SK-MEL-5 (cell line): ENCODE data around the gene MYPN. TPM values are rescaled to one million over a fixed set of nuclear protein-coding genes. Genes with fewer than 3 reads are reported as not detected.

Source experiments
- DNase-seq: peaks from one replicate; pipeline ENCODE4 v3.0.0-alpha.2; 2016; ENCODE audit warnings: low read depth, low spot score
- in situ Hi-C: cut with HindIII; loops from 2 replicates; pipeline ENCODE4 v1.10.0; 2016; ENCODE audit warnings: low sequenced_read_pairs, high pct_unique_total_duplicates, low pct_unique_long_range_greater_than_20kb
- total RNA-seq: library from RNA; depleted of rRNA; stranded (reverse); fragments of >200 nt; shearing (Covaris generic); gene quantifications from 2 replicates; pipeline ENCODE4 v1.2.3, GENCODE V29; 2014

MYPN gene
- total RNA-seq, 1 experiment from 2014 or later, result 0.13 TPM

- DNase-seq, result no peak
- in situ Hi-C loops, result no loop called here
Measured at GRCh38 chr10:68121020-68121743, 11.9 kb downstream of the MYPN start.

DNA sequence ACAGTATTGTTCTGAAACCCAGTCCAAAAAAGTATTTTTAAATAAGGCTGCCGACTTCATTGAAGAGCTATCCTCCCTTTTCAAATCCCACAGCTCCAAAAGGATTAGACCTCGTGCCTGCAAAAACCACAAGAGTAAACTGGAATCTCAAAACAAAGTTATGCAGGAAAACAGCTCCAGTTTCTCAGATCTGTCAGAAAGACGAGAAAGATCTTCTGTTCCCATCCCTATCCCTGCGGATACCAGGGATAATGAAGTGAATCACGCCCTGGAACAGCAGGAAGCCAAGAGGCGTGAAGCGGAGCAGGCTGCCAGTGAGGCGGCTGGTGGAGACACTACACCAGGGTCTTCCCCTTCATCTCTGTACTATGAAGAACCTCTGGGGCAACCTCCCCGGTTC is 12.6 kb downstream of the MYPN start:
- in situ Hi-C loops, result no loop called here

DNA sequence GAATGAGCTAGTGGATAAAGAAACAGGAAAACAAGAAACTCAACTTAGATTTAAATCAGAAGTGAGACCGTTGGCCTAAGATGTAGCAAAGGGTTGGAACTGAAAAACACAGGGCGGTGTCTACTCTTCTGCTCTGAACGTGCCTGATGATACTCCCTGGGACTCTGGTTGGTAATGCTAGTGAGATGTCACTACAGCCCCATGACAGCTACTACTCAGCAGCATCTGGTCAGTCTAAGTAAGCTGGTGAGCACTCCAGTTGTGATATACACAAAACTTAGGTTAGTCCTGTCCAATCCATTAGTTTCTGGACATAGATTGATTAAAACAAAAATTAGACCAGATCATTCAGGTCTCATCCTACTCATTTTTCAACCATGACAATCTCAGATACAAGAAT is 15.4 kb downstream of the MYPN start:
- DNase-seq, result no peak
- in situ Hi-C loops, result no loop called here

More for the DNA sequence above, 12.6 kb downstream of the MYPN start:
- no peak for DNase-seq

DNA sequence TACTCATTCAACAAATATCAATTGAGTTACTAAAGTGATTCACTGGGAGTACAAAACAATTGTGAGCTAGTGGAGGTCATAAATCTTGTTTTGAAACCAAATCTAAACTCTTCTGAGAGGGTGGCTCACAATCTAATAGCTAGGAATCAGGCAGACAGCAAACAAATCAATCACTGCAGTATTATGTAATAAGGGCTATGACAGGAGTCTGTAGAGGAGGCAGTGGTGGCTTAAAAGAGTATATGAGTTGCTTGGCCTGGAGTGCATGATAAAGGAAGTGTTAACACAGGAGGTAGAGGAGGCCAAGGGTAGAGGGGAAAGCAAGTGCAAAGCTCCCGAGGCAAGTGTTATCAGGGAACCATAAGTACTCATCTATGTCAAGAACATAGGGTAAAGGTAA is 16.5 kb downstream of the MYPN start:
- in situ Hi-C loops, result no loop called here
- no peak for DNase-seq

DNA sequence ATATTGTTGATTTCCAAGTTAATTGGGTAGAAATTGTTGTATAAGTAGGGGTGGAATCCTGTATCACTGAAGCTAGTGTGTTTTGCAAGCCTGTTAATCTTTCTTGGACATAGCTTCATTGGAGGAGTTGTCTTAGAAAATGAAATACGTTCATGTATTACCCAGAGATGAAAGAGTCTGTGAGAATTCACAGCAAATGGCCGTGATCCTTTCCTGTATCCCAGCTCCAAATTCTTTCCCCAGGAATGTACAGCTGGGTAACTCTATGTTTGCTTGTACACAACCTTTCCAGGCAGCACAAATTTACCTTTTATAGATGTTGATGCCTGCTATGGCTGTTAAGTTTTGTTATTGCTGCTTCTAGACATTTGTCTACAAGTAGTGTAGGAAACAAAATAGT is 18.7 kb downstream of the MYPN start:
- DNase-seq, result no peak
- in situ Hi-C loops, result no loop called here

DNA sequence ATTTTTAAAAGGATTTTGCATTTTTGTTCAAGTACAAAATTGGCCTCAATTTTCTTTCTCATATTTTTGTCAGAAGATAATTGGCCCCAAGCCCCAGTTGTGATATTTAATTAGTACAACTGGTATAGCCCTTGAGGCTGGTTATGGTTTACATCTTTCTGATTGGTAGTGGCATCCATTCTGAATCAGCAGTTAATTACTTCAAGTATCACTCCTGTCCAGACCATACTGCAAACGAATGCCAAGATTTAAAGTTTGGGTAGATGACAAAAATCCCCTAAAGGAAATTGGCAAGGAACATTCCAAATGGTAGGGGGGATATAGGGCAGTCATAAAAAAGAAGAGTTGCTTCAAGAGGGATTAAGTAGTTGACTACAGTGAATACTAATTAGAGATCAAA is 23.1 kb downstream of the MYPN start:
- no peak for DNase-seq
- in situ Hi-C loops, result no loop called here

- DNase-seq, result no peak
- in situ Hi-C loops, result no loop called here
Measured at GRCh38 chr10:68133523-68133922, 24.2 kb downstream of the MYPN start.

- DNase-seq, result no peak
- in situ Hi-C loops, result no loop called here
Measured at GRCh38 chr10:68135362-68135761, 26.1 kb downstream of the MYPN start.

GRCh38 chr10:68135922-68136792 is 26.9 kb downstream of the MYPN start:
- in situ Hi-C loops, result no loop called here
- no peak for DNase-seq

DNA sequence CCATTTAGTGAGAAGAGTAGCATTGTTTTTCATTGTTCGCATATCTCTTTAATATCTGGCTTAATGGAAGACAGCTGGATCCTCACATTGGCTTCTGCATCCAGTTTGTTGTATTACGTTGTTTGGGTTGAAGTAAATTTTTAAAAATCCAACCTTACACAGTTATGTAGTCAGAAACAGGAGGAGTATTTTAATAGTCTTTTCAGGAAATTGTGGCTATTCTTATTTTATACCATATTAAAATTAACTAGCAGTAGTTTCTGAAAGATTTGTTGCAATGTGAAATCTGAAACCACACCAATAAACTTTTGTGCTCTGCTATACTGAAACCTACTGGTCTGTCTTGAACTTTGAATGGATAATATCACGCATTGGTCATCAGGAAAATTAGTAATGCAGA is 27.9 kb downstream of the MYPN start:
- no peak for DNase-seq
- in situ Hi-C loops, result no loop called here

DNA sequence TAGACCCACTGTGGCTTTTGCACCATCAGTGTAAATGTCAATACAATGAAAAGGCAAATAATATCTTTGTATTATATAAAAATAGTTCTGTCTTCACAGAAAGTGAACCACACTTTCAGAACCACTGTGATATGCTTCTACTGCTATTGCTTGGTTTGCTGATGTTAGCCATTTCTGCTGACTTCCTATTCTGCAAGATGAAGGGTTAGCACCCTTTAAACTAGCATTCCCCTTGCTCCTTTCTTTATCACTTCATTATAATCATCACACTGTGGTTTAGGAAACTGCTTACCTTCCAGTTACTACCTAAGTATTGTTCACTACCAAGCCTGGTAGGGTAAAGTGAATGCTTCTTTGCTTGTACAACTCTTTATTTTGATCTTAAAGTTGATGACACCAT is 29.2 kb downstream of the MYPN start:
- no peak for DNase-seq
- in situ Hi-C loops, result no loop called here

DNA sequence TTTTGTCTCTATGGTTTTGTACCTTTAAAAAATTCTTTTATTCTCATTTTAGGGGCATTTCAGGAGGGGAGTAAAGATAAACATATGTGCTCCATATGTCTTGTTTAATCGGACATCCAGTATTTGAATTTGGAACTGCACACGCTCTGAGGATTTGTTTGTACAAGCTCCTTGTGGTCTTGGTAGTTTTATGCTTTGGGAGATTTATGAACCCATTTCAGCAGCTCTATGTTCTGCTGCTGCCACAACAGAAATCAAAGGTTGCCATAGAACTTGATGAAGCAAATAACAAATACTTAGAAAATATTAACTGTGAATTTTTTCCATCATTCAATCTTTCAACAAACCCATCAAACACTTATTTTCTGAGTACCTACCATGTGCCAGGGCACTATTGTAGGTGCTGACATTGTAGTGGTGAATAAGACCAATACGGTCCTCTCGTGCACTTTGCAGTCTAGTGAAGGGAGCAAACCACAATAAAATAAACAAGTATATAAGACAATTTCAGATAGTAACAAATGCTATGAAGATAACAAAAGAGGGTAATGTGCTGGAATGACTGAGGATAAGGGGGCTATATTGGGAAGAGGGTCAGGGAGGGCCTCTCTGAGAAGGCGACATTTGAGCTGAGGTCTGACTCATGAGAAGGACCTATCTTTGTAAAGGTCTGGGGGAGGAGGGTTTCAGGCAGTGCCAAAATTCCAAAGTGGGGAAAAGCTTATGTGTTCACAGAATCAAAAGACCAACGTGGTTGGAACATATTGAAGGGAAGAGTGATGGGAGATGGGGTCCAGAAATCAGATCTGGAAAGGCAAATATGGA is 30.4 kb downstream of the MYPN start:
- in situ Hi-C loops, result no loop called here
- no peak for DNase-seq

- no peak for DNase-seq
- in situ Hi-C loops, result no loop called here
Measured at GRCh38 chr10:68142761-68143160, 33.5 kb downstream of the MYPN start.

GRCh38 chr10:68144709-68145108 is 35.4 kb downstream of the MYPN start:
- in situ Hi-C loops, result no loop called here
- no peak for DNase-seq

DNA sequence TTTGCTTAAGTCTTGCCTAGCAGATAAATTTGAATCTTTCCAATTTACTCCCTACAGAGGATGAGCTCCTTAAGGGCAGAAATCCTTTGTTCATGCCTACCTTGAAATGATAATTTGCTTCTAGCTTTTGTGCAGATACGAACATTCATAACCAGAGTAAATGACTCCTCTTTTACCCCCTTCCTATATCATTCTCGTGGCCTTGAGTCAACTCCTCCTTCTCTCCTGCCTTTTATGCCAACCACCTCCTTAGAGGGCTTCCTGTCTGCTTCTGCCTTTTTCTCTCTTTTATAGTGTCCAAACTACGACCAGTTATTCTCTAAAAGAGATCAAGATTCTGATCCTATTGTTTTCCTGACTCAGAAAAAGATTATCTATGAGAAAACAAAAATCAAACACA is 36.4 kb downstream of the MYPN start:
- in situ Hi-C loops, result no loop called here
- DNase-seq, result no peak

- in situ Hi-C loops, result no loop called here
Measured at GRCh38 chr10:68146133-68146532, 36.8 kb downstream of the MYPN start.

DNA sequence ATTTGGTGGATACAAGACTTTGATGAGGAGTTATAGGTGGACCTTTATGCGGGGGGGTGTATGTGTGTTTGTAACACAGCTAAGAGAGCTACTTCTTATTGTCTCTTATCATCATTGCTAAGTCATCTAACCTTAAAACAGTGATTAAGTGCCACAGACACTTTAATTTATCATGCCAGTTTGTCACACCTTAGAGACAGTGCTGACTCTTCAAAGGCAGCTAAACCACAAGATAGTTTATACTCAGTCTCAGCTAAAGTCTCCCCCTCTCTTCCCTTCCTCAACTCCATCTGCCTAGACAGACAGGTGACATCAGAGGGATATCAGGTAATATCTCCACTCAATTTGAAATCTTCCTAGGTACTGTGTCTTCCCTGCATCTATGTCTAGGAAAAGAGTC is 42.2 kb downstream of the MYPN start:
- no peak for DNase-seq
- in situ Hi-C loops, result no loop called here

More at GRCh38 chr10:68146133-68146532, 36.8 kb downstream of the MYPN start:
- DNase-seq, result no peak
